Kidney (tissue), 22 donors: ENCODE results near the gene FEZF1. TPM values are rescaled to one million over a fixed set of nuclear protein-coding genes. Genes with fewer than 3 reads are reported as not detected.
A peak's percentile ranks its signal among the peaks of the same experiment; 100 is the strongest.

Experiments
- DNase-seq, 5 donors: peaks; one replicate each; pipeline ENCODE4 v3.0.0-alpha.2; 2013 to 2020
- FAIRE-seq: peaks from 2 replicates; lab custom pipeline; 2012; peaks lifted over from hg19 to GRCh38; lab: Jason Lieb, UNC
- H3K27ac ChIP-seq, 2 donors: one replicate each; pipeline ENCODE4 v1.7.0; 2013; ENCODE audit warnings: low read depth in 2 of 2, low read length in 2 of 2, inconsistent platforms in 1 of 2
- H3K27me3 ChIP-seq: one replicate; pipeline ENCODE4 v1.7.1; 2013; ENCODE audit warnings: low read length, inconsistent platforms; ENCODE audit not compliant: control insufficient read depth, insufficient read depth
- H3K36me3 ChIP-seq, 3 donors: one replicate each; pipeline versions ENCODE4 v1.7.0 to v1.7.1; 2013; ENCODE audit warnings: low read length in 3 of 3, control low read depth in 1 of 3, inconsistent platforms in 1 of 3; ENCODE audit not compliant: insufficient read depth in 3 of 3, control insufficient read depth in 2 of 3
- H3K4me1 ChIP-seq, 3 donors: one replicate each; pipeline versions ENCODE4 v1.7.0 to v1.7.1; 2013; ENCODE audit warnings: low read length in 3 of 3, inconsistent platforms in 1 of 3, low read depth in 1 of 3; ENCODE audit not compliant: control insufficient read depth in 2 of 3, insufficient read depth in 2 of 3
- H3K4me3 ChIP-seq, 3 donors: one replicate each; pipeline versions ENCODE4 v1.7.0 to v1.8.1; 2013; ENCODE audit warnings: low read length in 3 of 3, control low read depth in 1 of 3, inconsistent platforms in 1 of 3
- H3K9ac ChIP-seq, 3 donors: one replicate each; pipeline versions ENCODE4 v1.7.0 to v1.7.1; 2013; ENCODE audit warnings: low read length in 3 of 3, control low read depth in 1 of 3, inconsistent platforms in 1 of 3
- H3K9me3 ChIP-seq, 3 donors: one replicate each; pipeline versions ENCODE4 v1.7.0 to v1.7.1; 2013; ENCODE audit warnings: low read length in 3 of 3, control low read depth in 1 of 3, inconsistent platforms in 1 of 3; ENCODE audit not compliant: control insufficient read depth in 2 of 3, insufficient read depth in 1 of 3
- intact Hi-C: fragments of 100-400 bp; cut with DNase I; formaldehyde crosslinking; loops from one replicate; pipeline ENCODE4 v1.11.1; 2022
- long read RNA-seq, 10 donors: library from polyadenylated mRNA in 1 of 10; unstranded in 1 of 10; transcript quantifications; one replicate each; pipeline ENCODE4 v2.0.0 and lab custom pipeline, GENCODE V29; 2021 to 2026
- polyA plus RNA-seq: library from polyadenylated mRNA; stranded (reverse); fragments of 350-450 nt; fragmentation: Illumina TruSeq; extraction: RNeasy Lipid Tissue Mini Kit (QIAGEN cat#74804); gene quantifications from one replicate; pipeline ENCODE4 v1.2.3, GENCODE V29; 2014; ENCODE audit warnings: low read depth, low replicate concordance; ENCODE audit not compliant: insufficient read depth
- total RNA-seq: library from RNA; stranded (reverse); fragmentation: NEBNext Ultra II Directional; extraction: Animal tissue kit (Norgen Biotek cat#: 25700); gene quantifications from one replicate; pipeline ENCODE4 v1.2.1, GENCODE V29; 2021
- TF ChIP-seq, protein P1 (sequence below): IDR thresholded peaks from 3 replicates; pipeline ENCODE4 v1.5.1; 2012; ENCODE audit warnings: mild to moderate bottlenecking, moderate library complexity, borderline replicate concordance; ENCODE audit not compliant: insufficient read depth; ENCODE audit errors: extremely low read depth
- donor health status: control.
- donor health status: control.
- donor health status: control.
- donor health status: control.
- donor health status: control.
- donor health status: DM: yes; HTN: yes; CAD: no.
- donor health status: Normal renal cell carcinoma (clear cell type).

The FEZF1 gene
- total RNA-seq, result not detected
- not detected for polyA plus RNA-seq
- long read RNA-seq, donor 1, result 0 reads
- long read RNA-seq, donor 2, result 0 reads
- long read RNA-seq, donor 3, result 0 reads
- long read RNA-seq, donor 4, result 0 reads
- long read RNA-seq, donor 5, result 0 reads
- long read RNA-seq, donor 6, result 0 reads
- long read RNA-seq, donor 7, result 0 reads
- long read RNA-seq, donor 8, result 0 reads
- long read RNA-seq, donor 9, result 0 reads
- long read RNA-seq, donor 10, result 0 reads

DNA sequence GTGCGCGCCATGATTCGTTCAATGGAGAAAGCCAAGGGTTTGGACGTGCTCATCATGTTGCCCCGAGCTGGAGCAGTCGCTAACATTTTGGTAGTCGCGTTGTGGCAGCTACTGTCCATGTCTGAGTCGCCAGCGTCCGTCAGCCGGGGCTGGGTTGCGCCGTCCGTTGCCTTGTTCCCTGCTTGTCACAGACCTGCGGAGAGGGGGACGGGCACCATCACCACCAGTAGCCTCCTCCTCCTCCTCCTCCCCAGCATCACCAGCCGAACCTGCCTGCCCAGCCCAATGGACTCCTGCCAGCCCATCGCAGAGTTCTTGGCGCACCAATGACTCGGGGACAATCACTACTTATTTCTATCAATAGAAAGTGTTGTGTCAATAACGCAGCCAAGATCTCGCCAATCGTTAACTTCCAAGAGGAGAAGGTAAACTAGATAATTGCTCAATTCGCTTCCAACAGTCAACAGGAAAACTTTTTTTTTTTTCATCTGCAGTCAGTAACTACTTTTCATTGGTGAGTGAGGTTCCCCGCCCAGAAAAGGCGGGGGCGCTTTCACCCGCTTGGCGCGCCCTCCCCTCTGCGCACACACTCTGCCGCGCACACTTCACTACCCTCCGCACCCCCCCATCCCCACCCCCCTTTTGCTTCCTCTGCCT lies at the start of gene FEZF1:
Gene FEZF1, minus strand, starts transcription at position 432 of the 657 bp plus-strand sequence. Its CDS starts 313 bp downstream, at position 119.
- no peak within 1 kb of the TSS for H3K9ac ChIP-seq
- FAIRE-seq, result no peak
- peaks cover 0 to 7% (median 0%) of the 10 kb centered on the region in 3 donors for H3K4me1 ChIP-seq

GRCh38 chr7:122352454-122352853 lies 47.9 kb upstream of the FEZF1 start:
- no peak overlapping the region for H3K27ac ChIP-seq
- TF ChIP-seq, protein P1, sequence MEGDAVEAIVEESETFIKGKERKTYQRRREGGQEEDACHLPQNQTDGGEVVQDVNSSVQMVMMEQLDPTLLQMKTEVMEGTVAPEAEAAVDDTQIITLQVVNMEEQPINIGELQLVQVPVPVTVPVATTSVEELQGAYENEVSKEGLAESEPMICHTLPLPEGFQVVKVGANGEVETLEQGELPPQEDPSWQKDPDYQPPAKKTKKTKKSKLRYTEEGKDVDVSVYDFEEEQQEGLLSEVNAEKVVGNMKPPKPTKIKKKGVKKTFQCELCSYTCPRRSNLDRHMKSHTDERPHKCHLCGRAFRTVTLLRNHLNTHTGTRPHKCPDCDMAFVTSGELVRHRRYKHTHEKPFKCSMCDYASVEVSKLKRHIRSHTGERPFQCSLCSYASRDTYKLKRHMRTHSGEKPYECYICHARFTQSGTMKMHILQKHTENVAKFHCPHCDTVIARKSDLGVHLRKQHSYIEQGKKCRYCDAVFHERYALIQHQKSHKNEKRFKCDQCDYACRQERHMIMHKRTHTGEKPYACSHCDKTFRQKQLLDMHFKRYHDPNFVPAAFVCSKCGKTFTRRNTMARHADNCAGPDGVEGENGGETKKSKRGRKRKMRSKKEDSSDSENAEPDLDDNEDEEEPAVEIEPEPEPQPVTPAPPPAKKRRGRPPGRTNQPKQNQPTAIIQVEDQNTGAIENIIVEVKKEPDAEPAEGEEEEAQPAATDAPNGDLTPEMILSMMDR, result no peak
- FAIRE-seq (no peak), DNase-seq (no peak)
- no peaks in the 10 kb centered on the region for H3K4me1 ChIP-seq
- H3K4me3 ChIP-seq, result no peak overlapping the region
- H3K36me3 ChIP-seq, result no peaks in the 10 kb centered on the region
- no peaks in the 10 kb centered on the region for H3K9me3 ChIP-seq
- H3K27me3 ChIP-seq, result no peaks in the 10 kb centered on the region
- no peak overlapping the region for H3K9ac ChIP-seq
- intact Hi-C loops, result no loop called here

More for the DNA sequence above, at the start of gene FEZF1:
- H3K27ac ChIP-seq, result no peak within 1 kb of the TSS
- TF ChIP-seq, protein P1, result no peak
- H3K27me3 ChIP-seq, result peaks cover 78% of the 10 kb centered on the region
- intact Hi-C loops, result no loop called here
- H3K36me3 ChIP-seq, result no peaks in the 10 kb centered on the region
- H3K4me3 ChIP-seq, result no peak within 1 kb of the TSS
- H3K9me3 ChIP-seq, result no peaks in the 10 kb centered on the region
- peak in 4 of 5 donors; percentile 28 to 62 (median 47) for DNase-seq

- Histone ChIP-seq H3K36me3 (no peaks in the 10 kb centered on the region), H3K27ac (no peak overlapping the region), H3K27me3 (no peaks in the 10 kb centered on the region), H3K4me3 (no peak overlapping the region), H3K9ac (no peak overlapping the region), H3K9me3 (no peaks in the 10 kb centered on the region), H3K4me1 (no peaks in the 10 kb centered on the region)
- TF ChIP-seq, protein P1, result no peak
- FAIRE-seq, result no peak
- intact Hi-C loops, result no loop called here
- DNase-seq, result no peak
Measured at GRCh38 chr7:122350701-122351100, 46.2 kb upstream of the FEZF1 start.
